IMR-90 (cell line): ENCODE data around the gene WDTC1. TPM values are rescaled to one million over a fixed set of nuclear protein-coding genes. Genes with fewer than 3 reads are reported as not detected.

ENCODE experiments used
- ATAC-seq: fragments of 200-7000 bp; cut with Tn5 transposase; 2 replicates; pipeline ENCODE4 v1.9.1; 2020; ENCODE audit warnings: low read depth, mild to moderate bottlenecking, moderate library complexity
- BruUV-seq: library from RNA; stranded (reverse); fragments of 400-500 nt; replicated peaks from 2 replicates; lab custom pipeline; 2021; lab: Mats Ljungman, UMichigan
- CTCF ChIA-PET: fragments of 300-600 bp; formaldehyde crosslinking; extraction: SDS; loops from one replicate; lab custom pipeline; 2021; ENCODE audit warnings: antibody characterized with exemption; lab: Yijun Ruan, JAX
- POLR2A ChIA-PET: fragments of 300-600 bp; sonication (Branson Sonifier 250); formaldehyde crosslinking; loops from one replicate; lab custom pipeline; 2022; ENCODE audit warnings: antibody characterized with exemption; ENCODE audit not compliant: unreplicated experiment; lab: Charles Lee
- DNase-seq: peaks from one replicate; pipeline ENCODE4 v3.0.0; 2013
- H2AFZ ChIP-seq: replicated peaks from 2 replicates; pipeline ENCODE3; 2013; ENCODE audit warnings: low read length, mild to moderate bottlenecking; ENCODE audit not compliant: poor library complexity
- H2AK5ac ChIP-seq: 2 replicates; pipeline ENCODE4 v1.6.1; 2013; ENCODE audit warnings: low read depth, low read length, inconsistent platforms
- H2AK9ac ChIP-seq: replicated peaks from 2 replicates; pipeline ENCODE3; 2013; ENCODE audit warnings: mild to moderate bottlenecking, low read depth, low read length, moderate library complexity; ENCODE audit not compliant: poor library complexity
- H2BK120ac ChIP-seq: 2 replicates; pipeline ENCODE4 v1.6.1; 2013; ENCODE audit warnings: low read depth, low read length, inconsistent platforms
- H2BK15ac ChIP-seq: 3 replicates; pipeline ENCODE4 v1.6.1; 2013; ENCODE audit warnings: low read depth, low read length, inconsistent platforms
- H2BK20ac ChIP-seq: 2 replicates; pipeline ENCODE4 v1.6.1; 2013; ENCODE audit warnings: low read depth, mild to moderate bottlenecking, inconsistent platforms, low read length, moderate library complexity
- H2BK5ac ChIP-seq: 2 replicates; pipeline ENCODE4 v1.6.1; 2013; ENCODE audit warnings: mild to moderate bottlenecking, low read depth, low read length, inconsistent platforms; ENCODE audit not compliant: poor library complexity, severe bottlenecking
- H3K14ac ChIP-seq: replicated peaks from 2 replicates; pipeline ENCODE4 v1.6.1; 2013; ENCODE audit warnings: low read depth, low read length, inconsistent platforms
- H3K18ac ChIP-seq: 2 replicates; pipeline ENCODE4 v1.6.1; 2013; ENCODE audit warnings: low read depth, low read length, control low read depth
- H3K23ac ChIP-seq: 2 replicates; pipeline ENCODE4 v1.6.1; 2013; ENCODE audit warnings: low read depth, low read length, inconsistent platforms
- H3K27ac ChIP-seq: 2 replicates; pipeline ENCODE4 v1.5.1; 2013; ENCODE audit warnings: mild to moderate bottlenecking, control low read depth, low read length; ENCODE audit not compliant: insufficient read depth
- H3K27me3 ChIP-seq: 2 replicates; pipeline ENCODE4 v1.6.1; 2013; ENCODE audit warnings: low read length; ENCODE audit not compliant: control insufficient read depth, insufficient read depth
- H3K36me3 ChIP-seq: 2 replicates; pipeline ENCODE4 v1.6.1; 2013; ENCODE audit warnings: low read length, mixed read lengths; ENCODE audit not compliant: control insufficient read depth, insufficient read depth
- H3K4ac ChIP-seq: 2 replicates; pipeline ENCODE4 v1.6.1; 2013; ENCODE audit warnings: low read depth, low read length, inconsistent platforms
- H3K4me1 ChIP-seq: 2 replicates; pipeline ENCODE4 v1.6.1; 2013; ENCODE audit warnings: low read length, mixed read lengths; ENCODE audit not compliant: control insufficient read depth, insufficient read depth
- H3K4me2 ChIP-seq: 2 replicates; pipeline ENCODE4 v1.6.1; 2013; ENCODE audit warnings: low read depth, mild to moderate bottlenecking, control low read depth, low read length, moderate library complexity
- H3K4me3 ChIP-seq: 2 replicates; pipeline ENCODE4 v1.5.1; 2013; ENCODE audit warnings: low read depth, mild to moderate bottlenecking, control low read depth, low read length, moderate library complexity; ENCODE audit not compliant: insufficient read depth
- H3K56ac ChIP-seq: 2 replicates; pipeline ENCODE4 v1.6.1; 2013; ENCODE audit warnings: low read length, inconsistent platforms; ENCODE audit not compliant: insufficient read depth; ENCODE audit errors: extremely low read depth
- H3K79me1 ChIP-seq, 2 experiments: 2 replicates each; pipeline ENCODE4 v1.6.1; 2013; ENCODE audit warnings: low read length in 2 of 2, inconsistent platforms in 1 of 2, low read depth in 1 of 2
- H3K9ac ChIP-seq: 2 replicates; pipeline ENCODE4 v1.6.1; 2013; ENCODE audit warnings: low read depth, low read length, control low read depth
- H3K9me1 ChIP-seq: 2 replicates; pipeline ENCODE4 v1.6.1; 2013; ENCODE audit warnings: low read length, inconsistent platforms; ENCODE audit not compliant: insufficient read depth
- H3K9me3 ChIP-seq: 2 replicates; pipeline ENCODE4 v1.6.1; 2013; ENCODE audit warnings: low read length; ENCODE audit not compliant: control insufficient read depth, insufficient read depth
- H4K20me1 ChIP-seq: 2 replicates; pipeline ENCODE4 v1.6.1; 2013; ENCODE audit warnings: low read length, inconsistent platforms; ENCODE audit not compliant: insufficient read depth
- H4K5ac ChIP-seq: 2 replicates; pipeline ENCODE4 v1.6.1; 2013; ENCODE audit warnings: mild to moderate bottlenecking, low read depth, low read length, control low read depth
- H4K8ac ChIP-seq, 2 experiments: 2 replicates each; pipeline ENCODE4 v1.6.1; 2013; ENCODE audit warnings: low read depth in 2 of 2, low read length in 2 of 2, control low read depth in 1 of 2, inconsistent platforms in 1 of 2
- H4K91ac ChIP-seq: 2 replicates; pipeline ENCODE4 v1.6.1; 2013; ENCODE audit warnings: low read depth, low read length, inconsistent platforms; ENCODE audit not compliant: insufficient read depth
- CEBPB ChIP-seq: IDR thresholded peaks from 2 replicates; pipeline ENCODE4 v1.6.1; 2012; ENCODE audit warnings: low read depth, low read length, improper control_type of control experiment
- MAFK ChIP-seq: IDR thresholded peaks from 2 replicates; pipeline ENCODE4 v1.6.1; 2012; ENCODE audit warnings: low read depth, low read length, improper control_type of control experiment
- NFE2L2 ChIP-seq: fragments of 150-350 bp; IDR thresholded peaks from 2 replicates; pipeline ENCODE4 v1.6.1; 2016; ENCODE audit warnings: low read depth, mild to moderate bottlenecking, low read length
- RAD21 ChIP-seq: IDR thresholded peaks from 2 replicates; pipeline ENCODE4 v1.6.1; 2012; ENCODE audit warnings: low read length, improper control_type of control experiment
- RCOR1 ChIP-seq: IDR thresholded peaks from 2 replicates; pipeline ENCODE4 v1.6.1; 2012; ENCODE audit warnings: mild to moderate bottlenecking, low read length, improper control_type of control experiment; ENCODE audit not compliant: insufficient replicate concordance
- RFX5 ChIP-seq: IDR thresholded peaks from 2 replicates; pipeline ENCODE4 v1.8.0; 2012; ENCODE audit warnings: low read depth, mild to moderate bottlenecking, low read length, moderate library complexity
- WGBS, 2 experiments: methylation state at CpG; one replicate each; pipeline versions ENCODE4 v1.1.5 to v1.1.7; 2013; ENCODE audit warnings: missing lambda C conversion rate in 2 of 2; ENCODE audit not compliant: insufficient read length in 1 of 2; ENCODE audit errors: extremely low coverage in 2 of 2; 5-methylcytosine and 5-hydroxymethylcytosine counted together
- dilution Hi-C: fragments of 300-500 bp; cut with HindIII; formaldehyde crosslinking; loops from one replicate; pipeline ENCODE4 v1.14.3; 2018; ENCODE audit warnings: low sequenced_read_pairs; ENCODE audit not compliant: unreplicated experiment
- in situ Hi-C: fragments of 300-500 bp; cut with MboI; formaldehyde crosslinking; loops from 3 replicates; pipeline ENCODE4 v1.14.3; 2019; ENCODE audit warnings: low sequenced_read_pairs, inconsistent platforms, mixed read lengths
- intact Hi-C: fragments of 100-400 bp; cut with micrococcal nuclease; formaldehyde crosslinking; loops from 2 replicates; pipeline ENCODE4 v1.10.0; 2022
- polyA plus RNA-seq, 3 experiments: library from polyadenylated mRNA; depleted of rRNA; stranded (reverse); fragments of >200 nt; gene quantifications; 2 replicates each; pipeline ENCODE4 v1.2.3, GENCODE V29; 2012; ENCODE audit warnings: low replicate concordance in 1 of 3
- total RNA-seq: library from RNA; depleted of rRNA; stranded (reverse); fragments of >200 nt; gene quantifications from 2 replicates; pipeline ENCODE4 v1.2.3, GENCODE V29; 2012
- TF ChIP-seq, protein P1 (sequence below): fragments of 150-350 bp; IDR thresholded peaks from 2 replicates; pipeline ENCODE4 v1.6.1; 2017; ENCODE audit warnings: mild to moderate bottlenecking, antibody characterized with exemption, low read length, low read depth

The WDTC1 gene
- total and polyA plus RNA-seq, 2 of the 4 experiments (the other 2 are of a cell fraction): 9.9 to 15.2 TPM

DNA sequence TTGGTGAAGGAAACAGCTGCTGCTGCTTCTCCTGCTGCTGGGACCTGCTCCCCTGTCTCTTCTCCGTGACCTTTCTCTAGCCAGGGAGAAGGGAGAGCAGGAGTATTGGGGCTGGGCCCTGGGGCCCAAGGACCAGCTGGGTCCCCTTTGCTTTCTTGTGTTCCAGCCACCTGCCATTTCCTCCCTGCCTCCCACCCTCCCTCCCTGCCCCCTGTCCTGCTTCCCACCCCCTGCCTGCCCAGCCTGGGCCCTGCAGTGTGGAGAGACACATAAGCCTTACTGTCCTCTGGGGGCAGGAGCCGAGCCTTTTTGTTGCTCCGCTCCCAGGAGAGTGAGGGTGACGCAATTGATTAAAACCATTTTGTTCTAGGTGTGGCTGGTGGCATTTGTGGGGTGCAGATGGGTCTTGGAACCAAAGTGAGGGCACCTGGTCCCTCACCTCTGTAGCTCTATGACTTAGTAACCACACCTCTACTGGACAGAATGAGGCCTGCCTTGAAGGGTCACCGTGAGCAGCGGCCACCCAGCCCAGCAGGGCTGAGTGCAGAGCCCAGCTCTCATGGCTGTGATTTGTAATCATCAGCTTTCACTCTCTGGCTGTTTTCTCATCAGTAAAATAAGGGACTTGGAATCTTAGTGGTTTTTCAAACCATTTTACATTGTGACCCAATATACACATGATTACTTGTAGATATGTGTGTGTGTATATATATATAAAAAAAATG is 73.6 kb downstream of the WDTC1 start:
- no peak overlapping the region for H2AK5ac ChIP-seq
- no peak overlapping the region for H3K27ac ChIP-seq
- peaks cover 1% of the 10 kb centered on the region; the same call in 1 of the 2 replicates for H3K36me3 ChIP-seq
- H2AFZ ChIP-seq: no peak overlapping the region
- POLR2A ChIA-PET: no interaction called here
- H3K4me3 ChIP-seq: no peak overlapping the region
- H3K18ac ChIP-seq: no peak overlapping the region
- no peak overlapping the region for H2BK120ac ChIP-seq
- no peak overlapping the region for H3K56ac ChIP-seq
- H2AK9ac ChIP-seq: no peak overlapping the region
- H4K91ac ChIP-seq: no peak overlapping the region
- H3K79me1 ChIP-seq: no peaks in the 10 kb centered on the region
- no peaks in the 10 kb centered on the region for H3K9me3 ChIP-seq
- CTCF ChIA-PET: interaction anchor here (1.7 kb wide), 1 partner anchor 8 kb away, joined by 6 read pairs; no protein-coding TSS in a partner anchor
- H4K20me1 ChIP-seq: no peaks in the 10 kb centered on the region
- 80% methylated on average over 2 of the region's 6 CpGs; no CpG with 5 or more reads in 1 of the 2 experiments for WGBS, 2 experiments
- no TSS peak for BruUV-seq
- H2BK20ac ChIP-seq: no peak overlapping the region
- no peaks in the 10 kb centered on the region for H3K4me1 ChIP-seq
- no peak overlapping the region for H3K9ac ChIP-seq
- ATAC-seq (no peak), DNase-seq (no peak)
- H3K9me1 ChIP-seq: no peaks in the 10 kb centered on the region
- in situ Hi-C loops: no loop called here
- H3K14ac ChIP-seq: no peak overlapping the region
- intact Hi-C loops: no loop called here
- dilution Hi-C loops: no loop called here
- no peak overlapping the region for H3K4me2 ChIP-seq
- peak; percentile 26; the same call in 1 of the 2 replicates for TF ChIP-seq CEBPB
- no peak for TF ChIP-seq NFE2L2
- no peak for TF ChIP-seq RFX5
- TF ChIP-seq, protein P1, sequence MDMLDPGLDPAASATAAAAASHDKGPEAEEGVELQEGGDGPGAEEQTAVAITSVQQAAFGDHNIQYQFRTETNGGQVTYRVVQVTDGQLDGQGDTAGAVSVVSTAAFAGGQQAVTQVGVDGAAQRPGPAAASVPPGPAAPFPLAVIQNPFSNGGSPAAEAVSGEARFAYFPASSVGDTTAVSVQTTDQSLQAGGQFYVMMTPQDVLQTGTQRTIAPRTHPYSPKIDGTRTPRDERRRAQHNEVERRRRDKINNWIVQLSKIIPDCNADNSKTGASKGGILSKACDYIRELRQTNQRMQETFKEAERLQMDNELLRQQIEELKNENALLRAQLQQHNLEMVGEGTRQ: no peak
- TF ChIP-seq RAD21: no peak
- TF ChIP-seq RCOR1: no peak
- TF ChIP-seq MAFK: no peak
- H3K23ac ChIP-seq: no peak overlapping the region
- H3K27me3 ChIP-seq: no peaks in the 10 kb centered on the region
- no peak overlapping the region for H4K5ac ChIP-seq
- no peak overlapping the region for H2BK15ac ChIP-seq
- H4K8ac ChIP-seq: no peak overlapping the region
- no peak overlapping the region for H3K4ac ChIP-seq
- no peak overlapping the region for H2BK5ac ChIP-seq
